Psoas muscle (tissue), 8 donors: ENCODE results near the gene PCGF3. TPM values are rescaled to one million over a fixed set of nuclear protein-coding genes. Genes with fewer than 3 reads are reported as not detected.

Experiments
- ATAC-seq, 4 donors: fragments of 200-7000 bp; cut with Tn5 transposase; one replicate each; pipeline ENCODE4 v1.9.1; 2020; ENCODE audit warnings: moderate library complexity in 3 of 4, mild to moderate bottlenecking in 2 of 4
- DNase-seq, 2 donors: peaks; one replicate each; pipeline ENCODE4 v3.0.0-alpha.2; 2020
- H3K27ac ChIP-seq: fragments of 200-600 bp; one replicate; pipeline ENCODE4 v1.8.0; 2022
- H3K27me3 ChIP-seq, 3 donors: fragments of 200-600 bp in 1 of 3; one replicate each; pipeline versions ENCODE4 v1.6.1 to v1.8.0; 2013 to 2022; ENCODE audit warnings: low read length in 2 of 3, mild to moderate bottlenecking in 2 of 3, moderate library complexity in 1 of 3; ENCODE audit not compliant: insufficient read depth in 3 of 3
- H3K36me3 ChIP-seq, 2 donors: fragments of 200-600 bp in 1 of 2; one replicate each; pipeline versions ENCODE4 v1.6.1 to v1.8.0; 2013 to 2022; ENCODE audit warnings: low read depth in 1 of 2, mild to moderate bottlenecking in 1 of 2, moderate library complexity in 1 of 2; ENCODE audit not compliant: insufficient read depth in 1 of 2
- H3K4me1 ChIP-seq: fragments of 200-600 bp; one replicate; pipeline ENCODE4 v1.8.0; 2022
- H3K4me3 ChIP-seq: fragments of 200-600 bp; one replicate; pipeline ENCODE4 v1.8.0; 2022; ENCODE audit warnings: mild to moderate bottlenecking
- H3K9me3 ChIP-seq: fragments of 200-600 bp; one replicate; pipeline ENCODE4 v1.8.0; 2022
- CTCF ChIP-seq: fragments of 200-600 bp; IDR thresholded peaks from one replicate; pipeline ENCODE4 v1.8.0; 2022; ENCODE audit warnings: antibody characterized with exemption
- WGBS, 3 donors: extraction: QIAGEN DNeasy Blood & Tissue Kit; methylation state at CpG; one replicate each; pipeline versions ENCODE4 v1.1.6 to v1.1.7; 2013; 5-methylcytosine and 5-hydroxymethylcytosine counted together
- intact Hi-C, 2 donors: fragments of 100-400 bp; cut with DNase I; formaldehyde crosslinking; loops; one replicate each; pipeline versions ENCODE4 v1.11.0 to v1.14.2; 2022
- polyA plus RNA-seq, 3 donors: library from polyadenylated mRNA; stranded (reverse); fragments of 200-250 nt; gene quantifications; one replicate each; pipeline ENCODE4 v1.2.3, GENCODE V29; 2013
- total RNA-seq, 4 donors: library from RNA; stranded (reverse); fragmentation: NEBNext Ultra II Directional in 2 of 4; extraction: Animal tissue kit (Norgen Biotek cat#: 25700) in 2 of 4; gene quantifications; one replicate each; pipeline versions ENCODE4 v1.2.1 to v1.2.4, GENCODE V29; 2021 to 2023
- donor health status: healthy with polysubstance abuse.
- donor health status: DM: no; HTN: no; CAD: no; lungs with moderate emphysema.
- donor health status: Bipolar disorder and iron deficiency.
- donor health status: healthy.
- donor health status: DM: yes; HTN: yes; CAD: no.
- donor health status: DM: no; HTN: no; CAD: no.
- donor health status: DM: no; HTN: no; CAD: no.
- donor health status: DM: yes; HTN: yes; CAD: no.

PCGF3 gene
- total and polyA plus RNA-seq, 7 donors: 10.9 to 19.2 (median 15.1) TPM

GRCh38 chr4:687048-687970 is 18.3 kb upstream of the PCGF3 start:
- Histone ChIP-seq H3K36me3 (no peaks in the 10 kb centered on the region), H3K27ac (peak overlapping the region; percentile 92), H3K4me3 (peak overlapping the region; percentile 66), H3K9me3 (no peaks in the 10 kb centered on the region), H3K27me3 (no peaks in the 10 kb centered on the region), H3K4me1 (peaks cover 16% of the 10 kb centered on the region)
- peak; percentile 90 to 93 (median 92) for ATAC-seq
- intact Hi-C loops: no loop called here
- peak; percentile 95 to 97 for DNase-seq
- TF ChIP-seq CTCF: no peak
- WGBS, 3 donors: 27 to 41% (median 35%) methylated on average over 35 to 38 of the region's 38 CpGs

GRCh38 chr4:687971-688853 is 17.4 kb upstream of the PCGF3 start:
- peak overlapping the region; percentile 92 for H3K27ac ChIP-seq
- H3K36me3 ChIP-seq: no peaks in the 10 kb centered on the region
- WGBS, 3 donors: 67 to 83% (median 69%) methylated on average over 23 to 26 of the region's 26 CpGs
- no peaks in the 10 kb centered on the region for H3K9me3 ChIP-seq
- intact Hi-C loops: no loop called here
- DNase-seq: peak in 1 of 2 donors; percentile 62
- H3K4me3 ChIP-seq: peak overlapping the region; percentile 66
- peaks cover 16% of the 10 kb centered on the region for H3K4me1 ChIP-seq
- TF ChIP-seq CTCF: no peak
- H3K27me3 ChIP-seq: peaks cover 0 to 2% (median 0%) of the 10 kb centered on the region in 3 donors
- ATAC-seq: peak in 2 of 4 donors; percentile 4 to 15

DNA sequence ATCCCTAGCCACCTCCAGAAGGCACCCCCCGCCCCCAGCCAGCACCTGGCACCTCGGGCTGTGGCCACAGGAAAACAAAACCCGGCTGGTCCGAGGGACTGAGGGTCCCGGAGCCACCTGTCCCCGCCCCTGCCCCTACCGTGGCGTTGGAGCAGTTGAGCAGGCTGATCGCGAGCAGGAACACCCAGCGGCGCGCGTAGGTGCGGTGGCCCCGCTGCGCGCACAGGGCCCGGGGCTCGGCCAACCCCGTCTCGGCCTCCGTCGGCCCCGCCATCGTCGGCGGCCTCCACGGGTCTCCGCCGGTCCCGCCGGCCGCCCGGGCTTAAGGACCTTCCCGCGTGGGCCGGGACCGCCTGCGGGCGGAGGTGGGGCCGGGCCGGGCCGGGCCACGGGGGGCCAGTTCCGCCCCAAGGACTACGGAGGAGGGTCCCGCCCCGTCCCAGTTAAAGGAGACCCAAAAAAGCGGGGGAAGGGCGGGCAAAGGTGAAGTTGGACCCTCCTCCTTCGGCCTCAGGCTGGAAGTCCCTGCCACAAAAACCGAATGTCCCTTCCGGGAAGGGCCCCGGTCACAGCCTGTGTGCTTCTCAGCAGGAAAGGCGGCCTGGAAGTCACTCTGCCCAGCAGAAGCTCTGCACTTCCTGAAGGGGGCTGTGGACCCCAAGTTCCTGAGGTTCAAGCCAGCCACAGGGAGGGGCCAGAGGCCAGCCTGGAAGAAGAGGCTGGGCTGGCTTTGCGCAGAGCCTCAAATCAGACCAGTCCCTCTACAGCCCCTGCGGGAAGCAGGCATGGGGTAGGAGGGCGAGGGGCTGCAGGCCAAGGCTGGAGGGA is 16.6 kb upstream of the PCGF3 start, which contains the start of gene SLC49A3:
SLC49A3 (minus strand) TSS at position 298 of the 828 bp plus-strand sequence; CDS start at position 274, 24 bp downstream.
- ATAC-seq (no peak), DNase-seq (peak in 1 of 2 donors; percentile 61)
- Histone ChIP-seq H3K36me3 (no peaks in the 10 kb centered on the region), H3K4me3 (peak within 1 kb of the TSS; percentile 66), H3K4me1 (peaks cover 16% of the 10 kb centered on the region), H3K27me3 (peaks cover 0 to 10% (median 0%) of the 10 kb centered on the region in 3 donors), H3K9me3 (no peaks in the 10 kb centered on the region), H3K27ac (peak within 1 kb of the TSS; percentile 92)
- no peak for TF ChIP-seq CTCF
- intact Hi-C loops: no loop called here
- 35 to 39% (median 37%) methylated on average over 51 to 59 of the region's 59 CpGs for WGBS, 3 donors

DNA sequence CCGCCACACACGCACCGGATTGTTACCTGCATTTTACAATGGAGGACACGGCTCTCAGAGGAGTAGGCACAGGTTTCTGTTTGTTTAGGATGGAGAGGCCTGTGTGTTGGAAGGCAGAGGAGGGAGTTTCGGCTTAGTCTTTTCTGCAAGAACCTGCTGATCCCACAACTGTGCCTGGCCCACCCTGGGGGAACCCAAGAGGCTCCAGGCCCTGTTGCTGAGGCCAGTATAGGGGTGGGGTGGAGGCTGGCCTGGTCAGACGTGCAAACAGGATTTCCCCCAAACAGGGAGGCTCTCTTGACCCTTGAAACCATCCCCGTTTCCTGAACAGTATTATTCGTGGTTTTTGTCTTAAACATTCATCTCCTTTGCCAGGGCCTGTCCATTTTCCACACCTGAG is 15.9 kb upstream of the PCGF3 start:
- intact Hi-C loops: no loop called here
- peak overlapping the region; percentile 92 for H3K27ac ChIP-seq

More for the DNA sequence above, 15.9 kb upstream of the PCGF3 start:
- DNase-seq (no peak), ATAC-seq (no peak)
- H3K36me3 ChIP-seq: no peaks in the 10 kb centered on the region
- no peak for TF ChIP-seq CTCF
- peak overlapping the region; percentile 66 for H3K4me3 ChIP-seq
- peaks cover 0 to 10% (median 0%) of the 10 kb centered on the region in 3 donors for H3K27me3 ChIP-seq
- no peaks in the 10 kb centered on the region for H3K9me3 ChIP-seq
- H3K4me1 ChIP-seq: peaks cover 16% of the 10 kb centered on the region
- WGBS, 3 donors: 79 to 92% (median 83%) methylated on average over 8 of the region's 8 CpGs
